Measurements from ENCODE around the gene ZNF783.
"Not testable (repeated sequence)": the region's sequence is repeated elsewhere in the genome, so short reads cannot be mapped to it uniquely, and the experiment has no call there.

The ZNF783 gene

DNA sequence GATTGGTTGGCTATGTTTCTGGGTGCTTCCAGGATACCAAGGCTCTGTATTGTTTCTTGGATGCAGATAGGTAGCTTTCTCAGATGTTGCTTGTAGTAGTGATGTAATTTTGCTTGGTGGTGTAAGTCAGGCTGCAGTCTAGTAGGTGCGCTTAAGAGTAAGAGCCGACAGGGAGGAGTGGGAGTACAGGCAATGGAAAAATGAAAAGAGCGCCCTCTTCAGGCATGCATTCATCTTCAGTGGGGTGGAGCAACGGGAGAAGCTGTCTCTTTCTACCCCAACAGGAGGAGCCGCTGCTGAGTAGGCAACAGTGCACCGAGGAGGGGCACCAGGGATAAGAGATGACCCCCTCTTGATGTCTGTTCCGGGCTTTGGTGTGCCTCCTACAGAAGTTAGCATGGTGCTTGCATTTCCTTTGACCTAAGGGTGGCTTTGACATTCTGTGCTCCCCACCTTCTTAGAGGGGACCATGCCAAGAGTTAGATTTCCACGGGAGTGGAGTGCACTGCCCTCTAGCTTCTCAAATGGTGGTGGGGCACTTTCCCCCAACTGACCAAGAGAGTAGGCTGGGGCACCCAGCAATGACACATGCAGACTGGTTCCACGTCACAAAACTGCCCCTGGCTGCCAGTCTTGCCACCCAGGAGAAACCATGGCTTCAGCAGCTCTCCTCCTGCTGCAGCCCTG, 56.1 kb downstream of the ZNF783 start:
- H3K4me3 ChIP-seq (ENCODE audit: insufficient read depth in 1 of 2, low read depth in 1 of 2, low read length in 2 of 2) = no peak overlapping the region
- H3K4me2 ChIP-seq (ENCODE audit: low read length, poor library complexity, severe bottlenecking) = no peak overlapping the region
- no peaks in the 10 kb centered on the region for H3K79me1 ChIP-seq (replicated peaks; ENCODE audit: low read length, poor library complexity, severe bottlenecking)
- H2AK5ac ChIP-seq (ENCODE audit: low read length, severe bottlenecking) = no peak overlapping the region
- H3K4me1 ChIP-seq (ENCODE audit: control insufficient read depth, insufficient read depth, low read depth, low read length) = peaks cover 1% of the 10 kb centered on the region
- no peak overlapping the region for H3K4ac ChIP-seq (ENCODE audit: low read depth in 1 of 2, low read length in 2 of 2)
- peaks cover 14 to 16% of the 10 kb centered on the region in 2 experiments for H3K27me3 ChIP-seq (ENCODE audit: control insufficient read depth in 1 of 2, insufficient read depth in 1 of 2, low read length in 2 of 2)
- H3K23ac ChIP-seq (ENCODE audit: low read length in 2 of 2) = no peak overlapping the region
- DNase-seq = no peak
- no peak overlapping the region for H2BK15ac ChIP-seq (ENCODE audit: low read depth, poor library complexity, severe bottlenecking)
- no peak overlapping the region for H2BK5ac ChIP-seq (ENCODE audit: low read depth, low read length, poor library complexity, severe bottlenecking)
- no peak overlapping the region for H3K27ac ChIP-seq (ENCODE audit: low read length, poor library complexity, severe bottlenecking)
- H3K9ac ChIP-seq (ENCODE audit: low read length) = no peak overlapping the region
- no peak overlapping the region for H2AFZ ChIP-seq (ENCODE audit: low read depth, low read length)
- H3K36me3 ChIP-seq (ENCODE audit: control insufficient read depth in 1 of 2, insufficient read depth in 2 of 2, low read depth in 1 of 2, low read length in 2 of 2) = no peaks in the 10 kb centered on the region
- WGBS = 54% methylated on average over 9 of the region's 9 CpGs
- no peak overlapping the region for H4K8ac ChIP-seq (ENCODE audit: low read length)
- no peak overlapping the region for H4K91ac ChIP-seq (ENCODE audit: low read length)
- no peak overlapping the region for H2BK12ac ChIP-seq (ENCODE audit: low read length in 2 of 2)
- no peak overlapping the region for H3K14ac ChIP-seq (ENCODE audit: low read length in 2 of 2)
- no peak overlapping the region for H2BK120ac ChIP-seq (ENCODE audit: low read depth, low read length)
- H3K18ac ChIP-seq (ENCODE audit: low read depth in 1 of 2, low read length in 2 of 2) = no peak overlapping the region
- no peaks in the 10 kb centered on the region for H3K9me3 ChIP-seq (ENCODE audit: control insufficient read depth, low read length)

DNA sequence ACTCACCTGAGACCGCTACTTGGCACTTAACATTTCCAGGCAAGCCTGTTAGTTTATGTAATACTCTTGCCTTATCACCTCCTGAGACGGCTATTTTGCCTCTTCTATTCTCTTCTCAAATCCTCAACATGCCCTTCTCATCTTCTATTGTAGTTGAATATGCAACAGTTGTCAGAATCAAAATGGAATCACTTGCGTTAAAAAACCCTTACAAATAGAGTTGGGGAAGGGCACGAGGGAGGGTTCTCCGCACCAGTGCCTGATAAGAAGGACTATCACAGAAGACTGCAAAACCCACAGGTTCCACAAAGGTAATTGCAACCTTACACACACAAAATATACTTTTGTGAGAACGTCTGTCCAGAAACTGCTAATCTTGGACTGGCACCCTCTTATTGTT, 57.4 kb downstream of the ZNF783 start:
- Histone ChIP-seq H3K79me1 (replicated peaks; ENCODE audit: low read length, poor library complexity, severe bottlenecking) (no peaks in the 10 kb centered on the region), H3K9ac (ENCODE audit: low read length) (no peak overlapping the region), H2BK5ac (ENCODE audit: low read depth, low read length, poor library complexity, severe bottlenecking) (no peak overlapping the region), H4K8ac (ENCODE audit: low read length) (no peak overlapping the region), H3K4me1 (ENCODE audit: control insufficient read depth, insufficient read depth, low read depth, low read length) (peaks cover 1% of the 10 kb centered on the region), H3K27ac (ENCODE audit: low read length, poor library complexity, severe bottlenecking) (no peak overlapping the region), H3K23ac (ENCODE audit: low read length in 2 of 2) (no peak overlapping the region), H2BK120ac (ENCODE audit: low read depth, low read length) (no peak overlapping the region), H3K4ac (ENCODE audit: low read depth in 1 of 2, low read length in 2 of 2) (no peak overlapping the region), H4K91ac (ENCODE audit: low read length) (no peak overlapping the region), H3K4me3 (ENCODE audit: insufficient read depth in 1 of 2, low read depth in 1 of 2, low read length in 2 of 2) (no peak overlapping the region), H2AK5ac (ENCODE audit: low read length, severe bottlenecking) (no peak overlapping the region), H3K9me3 (ENCODE audit: control insufficient read depth, low read length) (no peaks in the 10 kb centered on the region), H2AFZ (ENCODE audit: low read depth, low read length) (no peak overlapping the region), H3K36me3 (ENCODE audit: control insufficient read depth in 1 of 2, insufficient read depth in 2 of 2, low read depth in 1 of 2, low read length in 2 of 2) (no peaks in the 10 kb centered on the region), H2BK12ac (ENCODE audit: low read length in 2 of 2) (no peak overlapping the region), H3K4me2 (ENCODE audit: low read length, poor library complexity, severe bottlenecking) (no peak overlapping the region), H2BK15ac (ENCODE audit: low read depth, poor library complexity, severe bottlenecking) (no peak overlapping the region), H3K27me3 (ENCODE audit: control insufficient read depth in 1 of 2, insufficient read depth in 1 of 2, low read length in 2 of 2) (peaks cover 14 to 16% of the 10 kb centered on the region in 2 experiments), H3K14ac (ENCODE audit: low read length in 2 of 2) (no peak overlapping the region), H3K18ac (ENCODE audit: low read depth in 1 of 2, low read length in 2 of 2) (no peak overlapping the region)
- DNase-seq = no peak
- 91% methylated on average over 6 of the region's 6 CpGs for WGBS

DNA sequence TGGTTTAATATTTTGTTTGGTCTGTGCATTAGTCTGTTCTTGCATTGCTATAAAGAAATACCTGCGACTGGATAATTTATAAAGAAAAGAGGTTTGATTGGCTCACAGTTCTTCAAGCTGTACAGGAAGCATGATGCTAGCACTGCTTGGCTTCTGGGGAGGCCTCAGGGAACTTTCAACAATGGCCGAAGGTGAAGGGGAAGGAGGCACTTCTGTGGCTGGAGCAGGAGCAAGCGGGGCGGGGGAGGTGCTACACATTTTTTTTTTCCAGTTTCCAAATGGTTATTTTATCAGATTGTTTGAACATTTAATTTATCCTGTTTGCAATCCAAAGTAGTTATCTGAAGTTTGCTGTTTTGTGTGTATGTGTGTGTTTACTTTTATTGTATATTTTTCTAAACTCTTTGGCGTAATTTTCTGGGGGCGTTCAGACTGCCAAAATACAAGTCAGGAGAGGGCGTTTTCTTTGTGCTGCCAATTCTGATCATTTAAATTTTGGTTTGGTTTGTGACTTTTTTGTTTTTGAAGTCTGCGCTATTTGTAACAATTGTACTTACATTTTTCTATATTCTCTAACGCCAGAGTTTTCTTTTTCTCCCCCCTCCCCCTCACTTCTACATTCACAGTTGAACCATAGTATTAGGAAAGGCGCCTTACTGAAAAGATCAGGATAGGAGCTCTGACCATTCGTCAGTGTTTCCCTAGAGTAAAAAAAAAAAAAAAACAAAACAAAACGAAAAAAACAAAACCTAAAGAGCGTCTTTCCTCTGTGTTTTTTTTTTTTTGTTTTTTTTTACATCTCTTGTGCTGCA, 58.5 kb downstream of the ZNF783 start:
- no peak overlapping the region for H4K91ac ChIP-seq (ENCODE audit: low read length)
- no peak overlapping the region for H2BK5ac ChIP-seq (ENCODE audit: low read depth, low read length, poor library complexity, severe bottlenecking)
- peak overlapping the region; percentile 84 for H3K9ac ChIP-seq (ENCODE audit: low read length)
- H3K18ac ChIP-seq (ENCODE audit: low read depth in 1 of 2, low read length in 2 of 2) = no peak overlapping the region
- H2AFZ ChIP-seq (ENCODE audit: low read depth, low read length) = no peak overlapping the region
- H3K4me2 ChIP-seq (ENCODE audit: low read length, poor library complexity, severe bottlenecking) = peak overlapping the region; percentile 16
- no peak overlapping the region for H2BK120ac ChIP-seq (ENCODE audit: low read depth, low read length)
- H3K27ac ChIP-seq (ENCODE audit: low read length, poor library complexity, severe bottlenecking) = no peak overlapping the region
- DNase-seq = no peak
- H3K14ac ChIP-seq (ENCODE audit: low read length in 2 of 2) = no peak overlapping the region
- 64% methylated on average over 9 of the region's 13 CpGs for WGBS
- no peaks in the 10 kb centered on the region for H3K79me1 ChIP-seq (replicated peaks; ENCODE audit: low read length, poor library complexity, severe bottlenecking)
- H2BK12ac ChIP-seq (ENCODE audit: low read length in 2 of 2) = no peak overlapping the region
- no peak overlapping the region for H3K4ac ChIP-seq (ENCODE audit: low read depth in 1 of 2, low read length in 2 of 2)
- peaks cover 1% of the 10 kb centered on the region for H3K4me1 ChIP-seq (ENCODE audit: control insufficient read depth, insufficient read depth, low read depth, low read length)
- H2BK15ac ChIP-seq (ENCODE audit: low read depth, poor library complexity, severe bottlenecking) = no peak overlapping the region
- H2AK5ac ChIP-seq (ENCODE audit: low read length, severe bottlenecking) = no peak overlapping the region
- no peaks in the 10 kb centered on the region for H3K36me3 ChIP-seq (ENCODE audit: control insufficient read depth in 1 of 2, insufficient read depth in 2 of 2, low read depth in 1 of 2, low read length in 2 of 2)
- H3K9me3 ChIP-seq (ENCODE audit: control insufficient read depth, low read length) = no peaks in the 10 kb centered on the region
- peak overlapping the region in 1 of 2 experiments; percentile 81 for H3K4me3 ChIP-seq (ENCODE audit: insufficient read depth in 1 of 2, low read depth in 1 of 2, low read length in 2 of 2)
- H3K23ac ChIP-seq (ENCODE audit: low read length in 2 of 2) = no peak overlapping the region
- H4K8ac ChIP-seq (ENCODE audit: low read length) = no peak overlapping the region
- peaks cover 14 to 16% of the 10 kb centered on the region in 2 experiments for H3K27me3 ChIP-seq (ENCODE audit: control insufficient read depth in 1 of 2, insufficient read depth in 1 of 2, low read length in 2 of 2)

DNA sequence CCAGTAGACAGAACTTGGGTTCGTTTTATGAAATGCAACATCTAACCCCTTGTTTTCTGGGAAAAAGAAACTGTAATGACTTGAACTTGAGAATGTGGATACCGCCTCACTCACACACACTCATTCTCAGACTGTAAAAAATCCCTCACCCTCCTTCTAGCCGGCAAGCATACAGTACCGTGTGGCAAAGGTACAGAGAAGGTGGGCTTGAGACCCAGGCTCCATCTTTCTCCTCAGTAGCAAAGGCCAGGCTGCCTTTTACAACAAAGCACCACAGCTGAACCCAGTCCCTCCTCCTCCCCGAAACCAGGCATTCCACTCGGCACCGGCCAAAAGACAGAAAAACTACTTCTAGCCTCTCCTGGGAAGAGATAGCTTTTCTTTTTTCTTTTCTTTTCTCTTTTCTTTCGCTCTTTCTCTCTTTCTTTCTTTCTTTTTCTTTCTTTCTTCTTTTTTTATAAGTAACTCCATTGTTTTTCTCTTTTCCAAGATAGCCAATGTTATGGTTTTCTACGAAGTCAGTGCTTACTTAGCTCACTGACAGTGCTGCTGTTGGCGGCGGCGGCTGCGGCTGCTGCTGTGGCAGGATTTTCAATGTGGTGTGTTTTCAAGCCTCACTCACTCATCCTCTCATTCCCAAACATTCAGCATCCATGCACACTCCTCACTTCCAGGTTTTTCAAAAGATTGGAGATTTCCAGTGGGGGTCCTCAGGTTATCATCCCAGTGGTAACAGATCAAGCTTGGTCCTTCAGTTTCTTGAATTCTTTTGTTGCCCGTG, 59.3 kb downstream of the ZNF783 start:
- not testable (repeated sequence) for H3K79me1 ChIP-seq (replicated peaks; ENCODE audit: low read length, poor library complexity, severe bottlenecking); H2AK5ac ChIP-seq (ENCODE audit: low read length, severe bottlenecking); H2BK5ac ChIP-seq (ENCODE audit: low read depth, low read length, poor library complexity, severe bottlenecking); H3K36me3 ChIP-seq (ENCODE audit: control insufficient read depth in 1 of 2, insufficient read depth in 2 of 2, low read depth in 1 of 2, low read length in 2 of 2); H4K91ac ChIP-seq (ENCODE audit: low read length); H2AFZ ChIP-seq (ENCODE audit: low read depth, low read length); H2BK120ac ChIP-seq (ENCODE audit: low read depth, low read length); H3K4me1 ChIP-seq (ENCODE audit: control insufficient read depth, insufficient read depth, low read depth, low read length); H3K14ac ChIP-seq (ENCODE audit: low read length in 2 of 2); H3K27ac ChIP-seq (ENCODE audit: low read length, poor library complexity, severe bottlenecking); H2BK12ac ChIP-seq (ENCODE audit: low read length in 2 of 2); H4K8ac ChIP-seq (ENCODE audit: low read length); H3K4ac ChIP-seq (ENCODE audit: low read depth in 1 of 2, low read length in 2 of 2); H3K9me3 ChIP-seq (ENCODE audit: control insufficient read depth, low read length); H2BK15ac ChIP-seq (ENCODE audit: low read depth, poor library complexity, severe bottlenecking); H3K23ac ChIP-seq (ENCODE audit: low read length in 2 of 2)
- Histone ChIP-seq H3K4me3 (ENCODE audit: insufficient read depth in 1 of 2, low read depth in 1 of 2, low read length in 2 of 2) (peak overlapping the region in 1 of 2 experiments; percentile 81), H3K9ac (ENCODE audit: low read length) (peak overlapping the region; percentile 84), H3K27me3 (ENCODE audit: control insufficient read depth in 1 of 2, insufficient read depth in 1 of 2, low read length in 2 of 2) (peaks cover 14 to 16% of the 10 kb centered on the region in 2 experiments), H3K18ac (ENCODE audit: low read depth in 1 of 2, low read length in 2 of 2) (peak overlapping the region in 1 of 2 experiments; percentile 38), H3K4me2 (ENCODE audit: low read length, poor library complexity, severe bottlenecking) (peak overlapping the region; percentile 9)
- peak; percentile 3 for DNase-seq
- 59% methylated on average over 13 of the region's 14 CpGs for WGBS

All from mesenchymal stem cell (in vitro differentiated cells and primary cell).